Activated CD4-positive, CD25-positive, alpha-beta regulatory T cell treated with anti-CD3 and anti-CD28 coated beads, Interleukin-2, amount 50 U/mL, for 72 hours (primary cell): ENCODE data around the gene ZNF14.
"Not testable (repeated sequence)": the region's sequence is repeated elsewhere in the genome, so short reads cannot be mapped to it uniquely, and the experiment has no call there.

Experiments
- DNase-seq: peaks from one replicate; pipeline ENCODE4 v3.0.0; 2021

ZNF14 gene

DNA sequence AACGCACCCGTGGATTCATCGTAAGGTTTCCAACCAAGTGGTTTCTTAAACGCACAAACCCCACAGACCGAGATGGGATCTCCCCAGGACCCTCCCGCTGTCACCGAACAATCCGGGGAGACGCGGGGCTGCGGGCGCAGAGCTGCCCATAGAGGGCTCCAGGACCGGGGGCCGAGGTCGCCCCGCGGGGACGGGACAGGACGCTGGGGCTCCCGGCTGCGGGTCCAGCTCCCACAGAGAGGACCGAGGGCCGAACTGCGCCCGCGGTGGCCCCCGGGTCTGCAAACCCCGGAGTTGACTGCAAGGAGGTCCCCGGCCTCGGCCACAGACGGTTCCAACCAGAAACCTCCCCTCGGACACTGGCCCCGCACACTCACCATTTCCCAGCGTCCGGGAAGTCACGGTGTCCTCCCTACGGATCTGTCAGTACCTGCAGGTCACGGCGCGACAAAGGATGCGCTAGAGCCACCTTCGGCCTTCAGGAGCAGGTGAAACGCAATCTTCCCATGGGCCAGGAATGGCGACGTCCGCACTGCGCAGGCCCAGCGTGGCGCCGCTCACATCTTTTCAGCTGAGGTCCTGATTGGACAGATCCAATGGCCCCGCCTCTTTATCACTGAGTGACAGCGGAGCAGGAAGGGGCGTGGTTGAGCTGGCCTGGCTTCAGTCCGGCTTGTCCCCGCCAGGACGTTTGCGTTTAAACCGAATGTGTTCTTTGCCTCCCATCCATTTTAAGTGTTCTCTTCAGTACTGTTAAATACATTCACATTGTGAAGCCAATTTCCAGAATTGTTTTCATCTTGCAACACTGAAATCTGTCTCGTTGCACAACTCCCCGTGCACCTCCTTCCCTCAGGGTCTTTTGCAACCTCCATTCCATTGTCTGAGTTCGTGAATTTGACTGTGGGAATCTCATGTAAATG is at the start of gene ZNF14:
ZNF14 (minus strand) TSS at position 534 of the 923 bp plus-strand sequence; CDS start at position 380, 154 bp downstream.
- DNase-seq, result peak; percentile 88

DNA sequence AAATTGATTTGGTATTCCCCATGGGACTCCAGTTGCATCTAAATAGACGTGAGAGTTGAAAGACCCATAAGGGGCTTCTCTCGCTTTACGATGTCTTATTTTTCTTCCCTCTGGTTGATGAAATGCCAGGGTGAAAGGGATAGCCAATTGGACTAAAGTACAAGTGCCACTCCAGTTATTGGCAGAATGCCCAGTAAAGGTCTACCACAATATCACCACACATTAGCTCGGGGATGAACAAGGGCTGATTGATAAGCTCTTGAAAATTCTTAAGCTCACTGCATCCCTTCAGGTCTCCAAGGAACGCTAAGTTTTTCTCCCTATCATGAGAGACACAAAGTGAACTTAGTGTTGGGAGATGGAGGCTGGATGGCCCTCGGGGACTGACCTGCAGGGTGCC is 48.9 kb upstream of the ZNF14 start:
- DNase-seq, result not testable (repeated sequence)

DNA sequence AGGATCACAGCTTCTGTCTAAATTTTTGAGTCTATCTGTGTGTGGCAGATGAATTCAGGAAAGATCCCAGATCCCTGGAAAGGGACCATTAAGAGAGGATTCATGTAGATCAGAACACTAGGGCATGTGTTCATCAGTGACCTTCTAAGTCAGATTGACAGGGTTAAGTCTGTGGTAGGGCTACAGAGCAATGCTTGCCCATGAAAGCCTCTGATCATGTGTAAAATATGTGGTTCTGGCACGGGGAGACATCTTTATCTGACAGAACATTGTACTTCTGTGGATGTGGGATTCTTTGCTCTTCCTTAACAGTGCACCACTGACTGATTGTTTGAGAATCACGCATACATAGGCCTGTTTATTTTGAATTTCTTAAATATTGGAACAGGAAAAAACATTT is 45.8 kb upstream of the ZNF14 start:
- DNase-seq, result no peak

DNA sequence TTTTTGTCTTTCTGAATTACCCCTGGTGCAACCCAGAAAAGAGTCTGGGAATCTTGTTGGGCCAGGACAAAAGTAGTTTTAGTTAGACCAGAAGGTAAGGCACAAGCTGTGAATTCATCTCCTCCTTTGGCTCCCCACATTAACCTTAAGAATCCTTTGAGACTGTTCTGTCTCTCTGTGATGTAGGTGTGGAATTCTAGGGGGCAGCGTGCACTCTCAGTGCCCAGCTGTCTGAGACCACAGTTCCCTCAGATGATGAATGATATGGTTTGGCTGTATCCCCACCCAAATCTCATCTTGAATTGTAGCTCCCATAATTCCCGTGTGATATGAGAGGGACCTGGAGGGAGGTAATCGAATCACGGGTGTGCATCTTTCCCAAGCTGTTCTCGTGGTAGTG is 44.8 kb upstream of the ZNF14 start:
- DNase-seq, result no peak

DNA sequence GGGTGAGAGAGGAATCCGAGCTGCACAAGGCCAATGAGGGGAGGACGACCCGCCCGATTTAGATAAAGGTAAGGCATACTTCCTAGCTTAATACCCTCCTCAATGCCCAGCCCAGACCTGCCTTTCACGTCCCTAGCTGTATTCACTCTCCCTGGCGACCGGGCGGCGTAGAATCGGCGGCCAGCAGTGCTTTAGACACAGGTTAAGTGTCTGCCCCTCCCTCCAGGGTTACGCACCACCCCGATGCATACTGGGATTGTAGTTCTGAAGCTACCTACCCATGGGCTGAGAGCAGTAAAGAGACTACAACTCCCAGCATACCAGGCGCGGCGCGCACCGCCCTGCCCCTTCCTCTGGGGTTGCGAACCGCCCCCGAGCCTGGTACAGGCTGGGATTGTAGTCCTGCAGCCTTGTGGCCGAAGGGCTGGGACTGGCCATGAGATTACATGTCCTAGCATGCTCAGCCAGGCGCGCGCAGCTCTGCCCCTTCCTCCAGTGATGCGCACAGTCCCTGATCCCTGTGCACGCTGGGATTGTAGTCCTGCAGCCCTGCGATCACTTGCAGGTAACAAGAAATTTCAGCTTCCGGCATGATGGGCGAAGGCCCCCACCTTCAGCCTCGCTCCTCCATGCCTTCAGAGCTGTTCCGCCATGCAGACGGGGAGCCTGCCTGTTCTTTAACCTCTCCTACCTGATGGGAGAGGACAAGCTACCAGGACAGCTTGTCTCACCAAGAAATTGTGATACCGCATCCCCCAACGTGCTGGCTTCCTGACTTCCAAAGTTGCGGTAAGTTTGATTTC is 43.5 kb upstream of the ZNF14 start:
- DNase-seq, result peak; percentile 88

DNA sequence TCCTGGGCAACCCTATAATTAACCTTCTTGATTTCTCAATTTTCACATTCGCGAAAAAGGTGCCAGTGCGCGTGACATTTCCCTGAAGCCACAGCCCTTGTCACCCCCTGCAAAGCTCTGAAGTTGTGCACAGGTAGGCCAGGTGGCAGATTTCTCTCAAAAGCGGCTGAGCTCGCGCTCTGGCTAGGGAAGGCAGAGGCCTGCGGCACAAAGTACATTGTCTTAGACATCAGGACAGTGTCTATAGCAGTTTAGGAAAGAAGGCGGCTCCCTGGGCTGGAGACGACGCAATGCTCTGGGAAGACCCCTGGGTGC is 42.9 kb upstream of the ZNF14 start:
- DNase-seq, result no peak

DNA sequence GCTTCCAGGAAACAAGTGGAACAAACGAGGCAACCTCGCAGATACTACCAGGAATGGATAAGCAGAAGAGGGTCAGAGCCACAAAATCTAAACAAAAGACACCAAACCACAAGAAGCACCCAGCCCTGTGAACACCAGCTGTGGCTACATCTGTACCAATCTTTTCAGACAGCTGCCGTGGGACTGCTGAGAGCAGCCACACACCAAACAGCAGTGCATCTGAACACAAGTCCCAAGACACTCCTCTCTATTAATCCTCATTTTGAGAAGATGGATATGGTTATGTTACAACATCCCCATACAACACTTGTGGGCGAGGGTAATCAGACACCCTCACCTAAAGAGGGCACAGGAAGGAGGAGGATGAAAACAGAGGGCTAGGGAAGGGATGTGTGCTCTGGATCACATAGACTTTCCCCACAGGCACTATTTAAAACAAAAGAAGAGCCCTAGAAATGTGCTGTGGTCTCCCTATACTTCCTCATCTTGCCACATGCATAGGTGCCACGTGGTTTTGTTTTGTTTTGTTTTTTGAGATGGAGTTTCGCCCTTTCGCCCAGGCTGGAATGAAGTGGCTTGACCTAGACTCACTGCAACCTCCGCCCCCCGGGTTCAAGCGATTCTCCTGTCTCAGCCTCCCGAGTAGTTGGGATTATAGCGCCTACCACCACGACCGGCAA is 41.6 kb upstream of the ZNF14 start:
- DNase-seq, result no peak

DNA sequence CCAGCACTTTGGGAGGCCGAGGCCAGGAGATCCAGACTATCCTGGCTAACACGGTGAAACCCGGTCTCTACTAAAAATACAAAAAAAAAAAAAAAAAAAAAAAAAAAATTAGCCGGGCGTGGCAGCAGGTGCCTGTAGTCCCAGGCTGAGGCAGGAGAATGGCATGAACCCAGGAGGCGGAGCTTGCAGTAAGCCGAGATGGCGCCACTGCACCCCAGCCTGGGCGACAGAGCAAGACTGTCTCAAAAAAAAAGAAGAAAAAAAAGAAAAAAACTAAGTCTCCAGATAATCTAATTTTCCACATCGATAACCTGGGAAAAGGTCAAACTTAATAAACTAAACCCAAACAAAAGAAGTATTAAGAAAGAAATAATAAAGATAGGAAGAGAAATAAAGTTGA is 39.1 kb upstream of the ZNF14 start:
- not testable (repeated sequence) for DNase-seq

DNA sequence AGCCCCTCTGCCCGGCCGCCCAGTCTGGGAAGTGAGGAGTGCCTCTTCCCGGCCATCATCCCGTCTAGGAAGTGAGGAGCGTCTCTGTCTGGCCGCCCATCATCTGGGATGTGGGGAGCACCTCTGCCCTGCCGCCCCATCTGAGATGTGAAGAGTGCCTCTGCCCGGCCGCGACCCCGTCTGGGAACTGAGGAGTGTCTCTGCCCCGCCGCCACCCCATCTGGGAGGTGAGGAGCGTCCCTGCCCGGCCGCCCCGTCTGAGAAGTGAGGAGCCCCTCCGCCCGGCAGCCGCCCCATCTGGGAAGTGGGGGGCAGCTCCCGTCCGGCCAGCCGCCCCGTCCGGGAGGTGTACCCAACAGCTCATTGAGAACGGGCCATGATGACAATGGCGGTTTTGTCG is 37.1 kb upstream of the ZNF14 start:
- not testable (repeated sequence) for DNase-seq

DNA sequence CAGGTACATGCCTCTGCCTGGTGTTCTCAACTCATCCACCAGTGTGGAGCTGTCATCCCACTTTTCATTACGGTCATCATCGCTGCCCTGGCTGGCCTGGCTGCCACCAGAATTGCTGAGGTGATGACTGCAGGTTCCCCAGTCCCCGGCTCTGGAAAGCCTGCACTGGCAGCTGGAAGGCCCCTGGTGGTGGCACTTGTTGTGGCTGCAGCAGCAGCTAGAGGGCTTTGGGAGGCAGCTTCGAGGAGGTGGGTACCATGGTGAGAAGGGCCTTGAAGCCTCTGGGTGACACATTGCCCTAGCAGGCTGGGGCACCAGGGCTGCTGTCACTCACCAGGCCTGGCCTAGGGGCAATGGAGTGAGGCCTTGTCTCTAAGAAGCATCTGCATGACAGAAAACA is 25.3 kb upstream of the ZNF14 start:
- DNase-seq, result no peak

DNA sequence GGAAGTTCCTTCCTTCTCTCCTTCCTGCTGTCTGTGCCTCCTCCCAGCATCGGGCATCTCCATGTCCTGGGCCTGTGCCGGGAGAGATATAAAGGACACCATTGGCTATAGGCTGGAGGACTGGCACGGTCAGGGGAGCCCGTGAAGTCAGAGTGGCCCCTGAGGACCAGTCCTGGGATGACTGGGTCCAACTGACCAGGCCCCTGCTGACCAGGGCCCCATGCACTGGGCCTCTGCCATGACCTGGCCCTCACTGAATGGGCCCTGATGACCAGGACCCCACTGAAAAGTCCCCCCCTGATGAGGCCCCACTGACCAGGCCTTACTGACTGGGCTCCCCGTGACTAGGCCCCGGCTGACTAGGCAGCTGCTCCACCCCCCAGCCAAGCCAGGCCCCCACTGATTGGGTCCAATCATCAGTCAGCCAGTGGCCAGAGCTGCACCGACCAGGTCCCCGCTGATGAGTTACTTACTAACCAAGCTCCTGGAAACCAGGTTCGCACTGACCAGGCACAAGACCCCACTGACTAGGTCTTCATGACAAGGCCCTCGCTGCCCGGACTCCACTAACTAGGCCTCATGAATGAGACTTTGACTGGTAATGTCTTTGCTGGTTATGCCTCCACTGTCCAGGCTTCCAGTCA is 20.0 kb upstream of the ZNF14 start:
- no peak for DNase-seq

DNA sequence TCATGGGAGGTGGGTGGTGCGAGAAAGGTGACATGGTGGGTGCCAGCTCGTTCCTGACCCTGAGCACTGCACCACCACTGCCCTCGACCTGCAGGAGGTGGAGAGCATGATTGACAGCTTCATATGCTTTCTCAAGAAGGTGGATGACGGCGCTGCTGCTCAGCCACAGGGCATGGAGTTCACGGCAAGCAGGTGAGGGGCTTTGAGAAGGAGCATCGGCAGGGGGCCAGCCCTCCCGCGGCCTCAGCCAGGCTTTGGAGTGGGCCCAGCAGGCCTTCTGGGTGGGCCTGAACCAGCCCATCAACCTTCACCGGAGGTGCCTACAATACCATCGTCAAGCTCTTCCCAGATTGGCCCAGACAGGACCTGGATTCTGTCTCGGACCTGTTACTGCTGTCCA is 18.9 kb upstream of the ZNF14 start:
- no peak for DNase-seq

DNA sequence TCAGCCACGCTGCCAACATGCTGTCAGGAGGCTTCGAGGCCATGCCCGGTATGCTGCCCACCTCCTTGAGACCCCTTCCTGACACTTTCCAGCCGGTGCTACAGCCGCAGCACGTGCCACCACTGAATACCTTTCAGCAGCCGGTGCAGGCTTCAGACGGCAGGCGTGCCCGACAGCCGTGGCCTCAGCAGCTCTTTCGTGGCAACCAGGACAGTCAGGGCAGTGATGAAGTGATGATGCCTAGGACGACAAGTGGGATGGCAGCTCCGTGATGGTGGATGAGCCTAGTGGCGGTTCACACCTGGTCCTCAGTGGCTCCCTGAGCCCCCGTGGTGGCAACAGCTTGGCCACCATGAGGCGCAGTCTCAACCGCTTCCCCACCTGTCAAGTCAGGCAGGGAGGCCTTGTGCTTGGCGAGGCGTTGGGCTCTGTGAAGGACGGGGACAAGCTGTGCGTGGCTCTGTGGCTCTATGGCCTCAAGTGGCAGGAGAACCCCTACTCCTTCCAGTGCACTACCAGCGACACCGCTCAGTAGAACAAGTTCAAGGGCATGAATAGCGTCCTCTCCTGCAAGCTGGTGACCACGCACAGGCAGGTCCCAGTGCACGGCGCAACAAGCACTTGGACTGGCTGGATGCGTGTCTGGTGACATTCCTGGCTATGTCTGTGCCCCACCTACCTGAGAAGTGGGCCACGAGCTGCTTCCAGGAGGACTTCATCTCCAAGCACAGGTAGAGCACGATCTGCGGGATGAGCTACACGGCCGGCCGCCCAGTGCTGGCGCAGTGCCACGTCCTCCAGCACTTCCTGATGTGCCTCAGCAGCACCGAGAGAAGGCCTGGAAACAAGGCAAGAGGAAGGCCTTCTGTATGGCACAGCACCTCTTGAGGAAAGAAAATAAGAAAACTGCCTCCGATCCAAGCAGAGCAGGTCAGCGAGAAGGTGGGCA is 18.2 kb upstream of the ZNF14 start:
- no peak for DNase-seq

DNA sequence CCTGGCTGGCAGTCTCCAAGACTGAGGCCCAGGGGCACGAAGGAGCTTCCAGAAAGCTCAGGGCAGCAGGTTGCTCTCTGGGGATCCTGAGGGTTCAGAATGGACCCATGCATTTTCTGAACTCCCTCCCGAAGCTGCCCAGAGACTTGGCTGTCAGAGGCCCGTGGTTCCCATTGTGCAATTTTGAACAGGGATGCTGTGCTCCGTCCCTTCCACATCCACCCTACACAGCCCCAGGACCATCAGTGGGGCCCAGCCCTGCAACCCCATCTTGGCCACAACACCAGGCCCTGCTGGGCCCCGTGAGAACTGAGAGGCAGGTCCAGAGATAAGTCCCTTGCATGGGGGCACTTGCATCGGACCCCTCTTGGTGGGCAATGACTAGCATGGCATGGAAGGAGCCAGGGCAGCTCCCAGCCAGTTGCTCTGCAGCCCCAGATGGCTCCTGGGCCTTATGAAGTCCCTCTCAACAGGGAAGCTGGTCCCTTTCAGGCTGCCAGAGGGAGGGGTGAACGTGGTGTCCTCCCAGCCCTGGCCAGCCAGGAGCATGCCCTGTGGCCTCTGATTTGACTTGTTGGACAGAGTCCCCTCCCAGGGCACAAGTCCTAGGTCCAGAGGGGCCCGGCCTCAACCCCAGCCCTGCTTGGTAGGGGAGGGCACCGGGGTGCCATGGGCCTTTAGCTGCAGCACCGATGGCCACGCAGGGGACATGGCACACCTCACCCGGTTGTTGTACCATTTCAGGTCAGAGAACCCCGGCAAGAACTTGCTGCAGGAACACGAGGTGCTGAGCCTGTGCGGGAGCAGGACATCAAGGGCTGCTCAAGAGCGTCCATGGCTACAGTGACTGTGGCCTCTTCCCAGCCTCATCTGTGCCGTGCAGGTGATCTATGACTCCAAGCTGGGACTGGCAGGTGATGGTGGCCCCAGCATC is 17.3 kb upstream of the ZNF14 start:
- no peak for DNase-seq

DNA sequence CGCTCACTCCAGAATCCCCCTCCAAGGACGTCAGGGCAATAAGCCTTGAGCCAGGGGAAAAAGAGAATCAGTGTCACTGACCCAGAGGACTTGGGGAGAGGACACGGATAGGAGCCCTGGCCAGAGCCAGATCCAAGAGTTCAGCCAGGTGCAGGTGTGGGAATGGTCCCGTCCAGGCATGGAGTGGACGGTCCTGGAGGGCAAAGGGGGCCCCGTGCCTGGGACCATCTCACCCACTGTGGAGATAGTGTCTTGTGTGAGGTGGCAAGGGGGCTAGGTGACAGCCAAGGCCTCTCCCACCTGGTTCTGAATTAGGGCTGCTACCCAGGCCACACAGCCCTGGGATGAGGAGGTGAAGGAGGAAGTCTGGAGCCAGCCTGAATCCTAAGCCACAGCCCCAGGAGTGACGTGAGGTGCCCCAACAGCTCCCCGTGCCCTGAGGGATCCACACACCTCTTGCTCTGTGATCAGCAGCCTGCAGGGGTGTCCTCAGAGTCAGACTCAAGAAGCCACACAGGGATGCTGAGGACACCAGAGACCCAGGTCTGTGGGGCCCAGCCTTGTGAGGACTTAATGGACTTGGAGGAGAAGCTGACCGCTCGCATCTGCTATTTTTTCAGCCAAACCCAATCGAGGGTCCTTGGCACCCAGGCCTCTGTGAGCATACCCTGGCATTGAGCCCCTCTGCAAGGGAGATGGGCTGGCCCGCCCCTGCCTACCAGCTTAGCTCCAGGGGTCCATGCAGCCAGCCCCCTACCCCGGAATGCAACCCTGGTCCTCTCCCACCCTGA is 16.4 kb upstream of the ZNF14 start:
- no peak for DNase-seq

DNA sequence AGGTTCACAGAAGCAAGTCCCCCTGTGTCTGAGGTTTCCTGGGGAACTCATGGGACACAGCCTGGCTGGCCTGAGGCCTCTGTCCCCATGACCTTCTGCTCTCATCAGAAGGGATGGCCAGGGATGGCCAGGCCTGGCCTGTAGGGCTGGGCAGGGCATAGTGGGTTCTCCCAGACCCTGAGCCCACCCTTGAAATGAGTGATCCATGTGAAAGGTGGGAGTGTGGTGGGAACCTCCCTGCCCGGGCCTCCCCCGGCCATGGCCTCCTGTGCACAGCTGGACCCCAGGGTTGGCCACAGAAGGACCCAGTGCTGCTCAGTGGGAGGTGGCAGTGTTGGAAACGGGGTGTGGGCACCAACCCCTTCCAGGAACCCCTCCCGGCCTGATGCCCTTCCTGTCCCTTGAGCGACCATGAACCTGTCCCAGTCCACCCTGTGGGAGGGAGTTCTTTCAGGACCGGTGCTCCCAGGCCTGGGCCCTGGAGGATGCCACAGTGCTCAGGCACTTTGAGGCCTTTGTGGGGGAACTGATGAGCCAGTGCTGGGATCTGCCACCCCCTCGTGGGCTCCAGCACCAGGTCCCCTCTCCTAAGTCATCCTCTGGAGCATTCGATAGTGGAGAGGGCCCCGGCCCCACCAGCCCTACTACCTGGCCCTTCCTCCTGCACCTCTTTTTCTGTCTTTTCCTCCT is 15.5 kb upstream of the ZNF14 start:
- no peak for DNase-seq

DNA sequence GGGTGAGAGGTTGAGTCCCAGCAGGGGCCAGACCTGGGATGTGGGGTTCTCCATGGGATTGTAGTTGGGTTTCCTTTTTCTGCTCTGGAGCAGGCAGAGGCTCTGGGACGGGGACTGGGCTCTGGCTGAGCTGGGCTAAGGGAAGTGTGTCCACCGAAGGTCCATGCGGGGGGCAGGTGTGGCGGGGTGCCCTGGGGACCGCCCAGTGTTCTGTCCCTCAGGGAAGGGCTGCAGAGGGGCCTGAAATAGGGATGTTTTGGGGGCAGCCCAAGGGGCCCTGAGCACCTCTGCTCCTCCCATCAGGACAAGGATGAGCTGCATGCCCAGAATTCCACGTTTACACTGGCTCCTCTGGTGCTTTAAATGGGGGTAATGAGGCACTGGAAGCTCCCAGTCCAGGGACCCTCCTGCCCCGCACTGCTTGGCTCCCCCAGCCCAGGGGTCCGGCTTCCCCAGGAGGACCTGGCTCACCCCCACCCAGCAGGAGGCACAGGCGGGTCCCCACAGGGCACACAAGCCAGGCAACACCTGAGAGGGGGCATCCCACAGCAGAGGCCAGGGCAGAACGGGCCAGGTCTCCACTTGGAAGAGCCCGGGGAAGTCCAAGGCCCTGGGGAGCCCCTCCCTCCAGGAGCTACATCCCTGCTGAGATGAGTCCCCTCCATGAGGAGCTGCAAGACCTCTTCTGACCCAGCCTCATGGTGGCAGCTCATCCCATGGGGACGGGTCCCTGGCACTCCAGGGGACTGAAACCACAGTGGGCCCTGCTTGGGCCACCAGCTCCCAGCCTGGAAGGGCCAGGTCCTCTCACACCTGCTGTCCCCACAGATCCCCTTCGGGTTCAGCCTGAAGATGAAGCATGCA is 14.7 kb upstream of the ZNF14 start:
- DNase-seq, result no peak
